NCI-H2107 treated with DMSO at 0.1 percent for 48 hours (cell line): ENCODE results near the gene KRT1.
"Not testable (repeated sequence)": the region's sequence is repeated elsewhere in the genome, so short reads cannot be mapped to it uniquely, and the experiment has no call there.

Experiments used
- DNase-seq: peaks from one replicate; lab custom pipeline; 2025; ENCODE audit not compliant: unreplicated experiment; lab: John Stamatoyannopoulos, UW

Gene KRT1

GRCh38 chr12:52682938-52683574 lies 2.8 kb upstream of the KRT1 start:
- DNase-seq, result no peak

DNA sequence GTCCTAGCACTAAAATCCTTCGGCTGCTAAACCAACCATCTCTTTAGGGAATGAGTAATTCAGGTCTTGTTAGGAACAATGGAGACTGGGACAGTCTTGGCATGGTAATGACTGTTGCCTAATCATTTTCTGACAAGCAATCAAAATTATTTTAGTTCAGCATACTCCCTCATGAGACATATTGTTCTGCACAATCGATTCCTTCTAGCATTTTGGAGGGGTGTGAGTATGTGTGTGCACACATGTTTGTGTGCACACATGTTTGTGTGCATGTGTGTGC lies 2.1 kb upstream of the KRT1 start:
- DNase-seq, result no peak

- no peak for DNase-seq
Measured at GRCh38 chr12:52681526-52682380, 1.5 kb upstream of the KRT1 start.

- no peak for DNase-seq
Measured at GRCh38 chr12:52679875-52680274, 332 bp downstream of the KRT1 start.

GRCh38 chr12:52677671-52678070 lies 2.5 kb downstream of the KRT1 start:
- DNase-seq, result no peak

DNA sequence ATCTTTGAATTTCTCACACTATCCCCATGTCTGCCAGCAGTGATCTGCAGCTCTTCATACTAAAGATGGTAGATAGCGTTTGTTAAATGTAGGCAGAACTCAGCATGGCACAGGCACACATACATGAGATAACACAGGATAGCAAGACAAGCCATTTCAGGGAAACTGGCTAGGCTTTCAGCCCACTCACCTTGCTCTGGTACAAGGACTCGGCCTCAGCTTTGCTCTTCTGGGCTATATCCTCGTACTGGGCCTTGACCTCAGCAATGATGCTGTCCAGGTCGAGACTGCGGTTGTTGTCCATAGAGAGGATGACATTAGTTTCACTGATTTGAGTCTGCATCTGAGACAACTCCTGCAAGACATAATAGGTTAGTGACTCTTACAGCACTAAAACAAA lies 3.1 kb downstream of the KRT1 start:
- DNase-seq, result no peak

GRCh38 chr12:52676163-52676562 lies 4.0 kb downstream of the KRT1 start:
- no peak for DNase-seq

DNA sequence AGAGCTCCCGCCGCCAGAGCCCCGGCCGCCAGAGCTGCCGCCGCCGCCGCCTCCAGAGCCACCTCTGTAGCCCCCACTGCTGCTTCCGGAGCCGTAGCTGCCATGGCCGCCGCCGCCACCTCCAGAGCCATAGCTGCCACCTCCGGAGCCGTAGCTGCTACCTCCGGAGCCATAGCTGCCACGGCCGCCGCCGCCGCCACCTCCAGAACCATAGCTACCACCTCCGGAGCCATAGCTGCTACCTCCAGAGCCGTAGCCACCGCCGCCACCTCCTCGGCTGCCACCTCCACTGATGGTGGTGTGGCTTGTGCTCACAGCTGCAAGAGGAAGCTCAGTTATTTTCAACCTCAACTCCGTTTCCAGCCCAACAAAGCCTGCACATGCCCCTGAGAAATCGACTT lies 4.9 kb downstream of the KRT1 start:
- DNase-seq, result no peak

GRCh38 chr12:52674433-52674775 lies 5.8 kb downstream of the KRT1 start:
- DNase-seq, result no peak

DNA sequence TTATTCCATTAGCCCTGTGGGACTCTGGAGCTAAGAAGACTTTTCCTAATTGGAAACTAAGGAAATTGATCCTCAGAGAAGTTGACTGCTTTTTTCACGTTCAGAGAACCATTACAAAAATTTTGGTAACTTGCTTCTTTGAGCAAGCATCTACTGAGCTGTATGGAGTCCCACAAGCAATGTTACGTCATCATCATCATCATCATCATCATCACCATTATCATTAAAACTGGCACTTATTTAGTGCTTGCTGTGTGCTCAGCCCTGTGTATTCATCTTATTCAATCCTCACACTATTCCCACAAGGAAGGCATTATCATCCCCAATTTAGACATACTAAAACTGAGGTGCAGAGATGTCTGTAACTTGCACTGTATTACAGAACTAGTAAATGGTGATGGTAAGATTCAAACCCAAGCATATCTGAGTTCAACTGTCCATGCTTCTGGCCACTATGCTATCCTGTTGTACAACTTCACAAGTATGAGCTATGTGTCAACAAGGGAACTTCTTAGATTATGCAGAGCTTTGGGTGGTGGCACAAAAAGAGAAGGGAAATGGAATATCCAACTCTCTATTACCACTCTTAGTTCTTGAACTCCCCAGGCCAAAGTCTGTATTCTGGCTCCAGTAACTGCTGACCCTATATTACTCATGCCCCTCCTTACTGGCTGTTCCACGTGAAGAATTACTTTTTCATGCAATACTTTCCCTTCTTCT lies 6.3 kb downstream of the KRT1 start:
- DNase-seq, result no peak

DNA sequence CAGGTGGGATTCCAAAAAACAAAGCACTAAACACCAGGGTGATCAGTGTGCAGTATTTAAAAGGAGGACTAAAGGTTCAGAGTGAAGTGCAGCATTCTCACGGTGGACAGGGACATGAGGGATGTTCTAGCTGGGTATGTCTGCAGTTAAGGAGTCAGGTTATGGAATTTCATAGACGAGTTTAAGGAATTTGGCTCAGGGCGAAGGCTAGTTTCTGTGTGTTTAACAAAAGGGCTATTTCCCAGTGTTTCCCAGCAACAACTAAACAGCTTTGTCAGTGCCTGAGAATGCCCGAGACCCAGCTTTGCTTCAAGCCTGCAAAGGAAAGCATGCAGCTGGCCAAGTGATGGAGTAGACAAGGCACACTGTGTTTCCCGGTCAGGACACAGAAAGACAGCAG lies 7.0 kb downstream of the KRT1 start:
- DNase-seq, result no peak

- no peak for DNase-seq
Measured at GRCh38 chr12:52672321-52672933, 7.8 kb downstream of the KRT1 start.

- no peak for DNase-seq
Measured at GRCh38 chr12:52670961-52671360, 9.2 kb downstream of the KRT1 start.

- no peak for DNase-seq
Measured at GRCh38 chr12:52670506-52670905, 9.7 kb downstream of the KRT1 start.

DNA sequence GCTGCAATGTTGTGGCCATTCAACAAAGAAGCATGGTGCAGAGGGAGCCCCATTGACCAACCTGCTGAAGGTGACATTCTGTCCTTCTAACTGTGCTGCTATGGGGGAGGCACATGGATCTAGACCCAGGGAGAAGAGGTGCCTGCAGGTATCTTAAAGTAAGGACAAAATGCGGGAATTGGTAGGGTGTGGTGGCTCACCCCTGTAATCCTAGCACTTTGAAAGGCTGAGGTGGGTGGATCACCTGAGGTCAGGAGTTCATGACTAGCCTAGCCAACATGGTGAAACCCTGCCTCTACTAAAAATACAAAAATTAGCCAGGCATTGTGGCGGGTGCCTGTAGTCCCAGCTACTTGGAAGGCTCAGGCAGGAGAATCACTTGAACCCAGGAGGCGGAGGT lies 10.3 kb downstream of the KRT1 start:
- not testable (repeated sequence) for DNase-seq

DNA sequence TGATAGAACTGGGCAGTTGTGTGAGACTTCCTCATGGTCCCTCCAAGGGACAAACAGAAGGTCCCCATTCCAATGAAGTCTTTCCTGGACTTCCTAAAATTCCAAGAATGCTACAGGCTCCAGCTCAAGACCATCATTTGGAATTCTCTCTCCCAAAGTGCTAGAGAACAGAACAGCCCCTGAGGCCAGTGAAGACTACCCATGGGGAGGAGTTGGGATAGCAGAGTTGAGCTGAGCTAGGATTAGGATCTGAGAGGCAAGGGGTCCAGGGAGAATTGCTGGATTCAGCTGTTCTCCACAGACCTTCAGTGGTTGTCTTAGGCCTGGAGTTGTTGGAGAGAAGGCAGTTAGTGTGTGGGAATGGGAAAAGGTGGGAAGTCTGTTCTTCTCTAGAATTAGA lies 10.8 kb downstream of the KRT1 start:
- no peak for DNase-seq

DNA sequence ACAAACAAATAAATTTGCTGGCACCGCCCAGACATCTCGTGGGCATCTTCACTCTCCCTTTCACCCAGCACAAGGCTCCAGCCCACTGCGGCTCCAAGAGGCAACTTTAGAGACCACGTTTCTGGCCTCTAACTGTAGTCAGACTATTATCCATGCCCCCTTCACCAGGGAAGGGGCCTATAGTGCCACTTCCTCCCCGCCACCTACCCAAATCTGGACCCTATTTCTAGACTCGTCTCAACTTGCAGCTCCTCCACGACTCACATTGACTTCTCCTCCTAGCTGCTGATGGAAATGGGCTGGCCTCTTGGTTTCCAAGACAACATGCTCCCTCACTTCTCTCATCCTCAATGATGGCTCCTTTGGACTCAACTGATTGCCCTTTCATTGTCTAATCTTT lies 12.3 kb downstream of the KRT1 start:
- DNase-seq, result no peak

DNA sequence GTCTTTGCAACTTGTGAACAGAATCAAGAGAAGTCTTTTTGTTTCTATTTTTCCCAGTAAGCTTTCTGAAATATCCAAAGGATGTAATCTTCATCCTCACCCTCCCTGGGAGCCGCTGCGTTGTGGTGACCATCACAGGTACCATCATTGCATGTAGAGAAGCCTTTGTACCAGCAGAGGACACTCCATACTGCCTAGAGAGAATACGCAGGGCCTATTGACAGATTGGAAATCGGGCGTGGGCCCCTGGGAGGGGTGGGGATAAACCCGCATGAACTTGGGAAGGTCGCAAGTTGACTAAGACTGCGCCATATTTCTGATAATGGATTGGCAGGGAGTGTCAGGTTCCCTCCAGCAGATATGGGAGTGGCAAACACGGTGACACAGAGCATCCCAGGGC lies 12.7 kb downstream of the KRT1 start:
- DNase-seq, result no peak

DNA sequence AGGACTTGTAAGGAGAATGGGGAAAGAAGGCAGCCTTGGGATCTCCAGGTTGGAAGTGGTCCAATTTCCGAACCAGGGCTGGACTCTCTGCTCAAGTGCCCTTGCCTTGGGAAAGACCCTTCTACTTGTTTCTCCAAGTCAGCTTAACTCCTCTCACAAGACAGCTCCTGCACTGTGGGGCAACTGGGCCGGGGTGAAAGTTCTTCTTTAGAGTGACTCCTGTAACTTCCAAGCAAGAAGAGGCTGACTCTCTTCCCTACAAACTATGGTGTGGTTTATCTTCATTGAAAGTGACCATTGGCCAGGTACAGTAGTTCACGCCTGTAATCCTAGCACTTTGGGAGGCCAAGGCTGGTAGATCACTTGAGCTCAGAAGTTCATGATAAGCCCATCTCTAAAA lies 13.7 kb downstream of the KRT1 start:
- DNase-seq, result no peak

DNA sequence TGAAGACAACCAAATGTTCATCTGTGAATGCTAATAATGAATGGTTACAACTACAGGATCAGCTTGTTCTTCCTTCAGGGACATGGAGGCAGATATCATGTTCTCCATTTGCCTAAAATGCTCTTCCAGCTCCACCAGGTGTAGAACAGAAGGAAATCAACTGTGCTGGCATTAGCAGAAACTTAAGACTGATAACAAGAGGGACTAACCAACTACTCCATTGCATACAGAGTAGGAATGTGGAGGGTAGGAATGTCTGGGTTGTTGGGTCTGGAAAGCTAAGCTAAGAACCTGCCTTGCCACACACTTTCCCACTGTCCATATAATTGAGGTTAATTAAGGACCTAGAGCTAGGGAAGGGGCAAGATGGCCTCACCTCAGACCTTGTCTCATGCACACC lies 16.8 kb downstream of the KRT1 start:
- no peak for DNase-seq

GRCh38 chr12:52662918-52663229 lies 17.3 kb downstream of the KRT1 start:
- DNase-seq, result no peak
